Vagina (tissue), 2 donors: ENCODE data around the gene KRT33B.

ENCODE experiments used
- POLR2A ChIP-seq, 2 donors: fragments of 450-650 bp; IDR thresholded peaks; one replicate each; pipeline ENCODE4 v1.6.1; 2017; ENCODE audit warnings: antibody characterized with exemption in 2 of 2, mild to moderate bottlenecking in 2 of 2, moderate library complexity in 2 of 2
- POLR2AphosphoS5 ChIP-seq, 2 donors: sonication (generic); formaldehyde crosslinking; IDR thresholded peaks; one replicate each; pipeline ENCODE4 v1.9.0; 2017; ENCODE audit warnings: antibody characterized with exemption in 2 of 2, mild to moderate bottlenecking in 2 of 2, low read depth in 1 of 2; ENCODE audit not compliant: insufficient read depth in 1 of 2
- TF ChIP-seq, protein P1 (sequence below), 3 experiments: fragments of 450-650 bp in 2 of 3; fragments of 200-600 bp in 1 of 3; sonication (generic) in 1 of 3; IDR thresholded peaks; one replicate each; pipeline ENCODE4 v1.5.1; 2017 to 2019; ENCODE audit warnings: antibody characterized with exemption in 3 of 3, mild to moderate bottlenecking in 2 of 3, moderate library complexity in 2 of 3

GRCh38 chr17:41324180-41325075 lies 45.2 kb downstream of the KRT33B start:
- TF ChIP-seq, protein P1, sequence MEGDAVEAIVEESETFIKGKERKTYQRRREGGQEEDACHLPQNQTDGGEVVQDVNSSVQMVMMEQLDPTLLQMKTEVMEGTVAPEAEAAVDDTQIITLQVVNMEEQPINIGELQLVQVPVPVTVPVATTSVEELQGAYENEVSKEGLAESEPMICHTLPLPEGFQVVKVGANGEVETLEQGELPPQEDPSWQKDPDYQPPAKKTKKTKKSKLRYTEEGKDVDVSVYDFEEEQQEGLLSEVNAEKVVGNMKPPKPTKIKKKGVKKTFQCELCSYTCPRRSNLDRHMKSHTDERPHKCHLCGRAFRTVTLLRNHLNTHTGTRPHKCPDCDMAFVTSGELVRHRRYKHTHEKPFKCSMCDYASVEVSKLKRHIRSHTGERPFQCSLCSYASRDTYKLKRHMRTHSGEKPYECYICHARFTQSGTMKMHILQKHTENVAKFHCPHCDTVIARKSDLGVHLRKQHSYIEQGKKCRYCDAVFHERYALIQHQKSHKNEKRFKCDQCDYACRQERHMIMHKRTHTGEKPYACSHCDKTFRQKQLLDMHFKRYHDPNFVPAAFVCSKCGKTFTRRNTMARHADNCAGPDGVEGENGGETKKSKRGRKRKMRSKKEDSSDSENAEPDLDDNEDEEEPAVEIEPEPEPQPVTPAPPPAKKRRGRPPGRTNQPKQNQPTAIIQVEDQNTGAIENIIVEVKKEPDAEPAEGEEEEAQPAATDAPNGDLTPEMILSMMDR (IDR thresholded peaks at IDR 0.05), result no peak
- TF ChIP-seq POLR2A (IDR thresholded peaks at IDR 0.05) (no peak), POLR2AphosphoS5 (IDR thresholded peaks at IDR 0.05; ENCODE audit: insufficient read depth in 1 of 2, low read depth in 1 of 2) (no peak)
